GM21367 (cell line): ENCODE measurements around the gene COA1.
"Not testable (repeated sequence)": the region's sequence is repeated elsewhere in the genome, so short reads cannot be mapped to it uniquely, and the experiment has no call there.

Experiments
- ATAC-seq: cut with Tn5 transposase; IDR thresholded peaks from one replicate; pipeline ENCODE4 v1.9.1; 2021; ENCODE audit not compliant: unreplicated experiment

The COA1 gene

GRCh38 chr7:43600056-43600455, 129.3 kb downstream of the COA1 start:
- no peak for ATAC-seq

- not testable (repeated sequence) for ATAC-seq
Measured at GRCh38 chr7:43596426-43596825, 132.9 kb downstream of the COA1 start.

GRCh38 chr7:43594020-43594419, 135.3 kb downstream of the COA1 start:
- no peak for ATAC-seq

- no peak for ATAC-seq
Measured at GRCh38 chr7:43593010-43593409, 136.3 kb downstream of the COA1 start.

GRCh38 chr7:43592326-43592725, 137.0 kb downstream of the COA1 start:
- no peak for ATAC-seq

- ATAC-seq = no peak
Measured at GRCh38 chr7:43591558-43592180, 137.7 kb downstream of the COA1 start.

- peak; percentile 64 for ATAC-seq
Measured at GRCh38 chr7:43590862-43591557, 138.3 kb downstream of the COA1 start.

GRCh38 chr7:43589728-43590127, 139.6 kb downstream of the COA1 start:
- ATAC-seq = no peak
